ENCODE measurements around the gene SGMS1.

The SGMS1 gene

GRCh38 chr10:50322077-50322476 lies 301.7 kb downstream of the SGMS1 start:
- peak in 1 of 2 donors; percentile 1 for DNase-seq

- DNase-seq, result no peak
These were observed 305.6 kb downstream of the SGMS1 start for GRCh38 chr10:50318129-50318528.

GRCh38 chr10:50316695-50317648 lies 306.8 kb downstream of the SGMS1 start:
- DNase-seq, result no peak

GRCh38 chr10:50316174-50316573 lies 307.6 kb downstream of the SGMS1 start:
- no peak for DNase-seq

- DNase-seq, result no peak
These were observed 308.3 kb downstream of the SGMS1 start for GRCh38 chr10:50315424-50315823.

GRCh38 chr10:50314169-50315071 lies 309.3 kb downstream of the SGMS1 start:
- no peak for DNase-seq

GRCh38 chr10:50312464-50313437 lies 311.0 kb downstream of the SGMS1 start:
- DNase-seq, result no peak

GRCh38 chr10:50310560-50311174 lies 313.1 kb downstream of the SGMS1 start:
- no peak for DNase-seq

- DNase-seq, result no peak
These were observed 314.4 kb downstream of the SGMS1 start for GRCh38 chr10:50309342-50309741.

- DNase-seq, result no peak
These were observed 319.1 kb downstream of the SGMS1 start for GRCh38 chr10:50304660-50305059.

GRCh38 chr10:50299948-50300669 lies 323.6 kb downstream of the SGMS1 start:
- DNase-seq, result no peak

- DNase-seq, result no peak
These were observed 328.4 kb downstream of the SGMS1 start for GRCh38 chr10:50295367-50295766.

- no peak for DNase-seq
These were observed 329.2 kb downstream of the SGMS1 start for GRCh38 chr10:50294582-50294981.

- no peak for DNase-seq
These were observed 330.0 kb downstream of the SGMS1 start for GRCh38 chr10:50293513-50294313.

GRCh38 chr10:50291261-50291850 lies 332.4 kb downstream of the SGMS1 start:
- no peak for DNase-seq

- DNase-seq, result no peak
These were observed 334.6 kb downstream of the SGMS1 start for GRCh38 chr10:50289196-50289595.

- DNase-seq, result no peak
These were observed 336.6 kb downstream of the SGMS1 start for GRCh38 chr10:50286996-50287803.

GRCh38 chr10:50286517-50286916 lies 337.2 kb downstream of the SGMS1 start:
- DNase-seq, result no peak

GRCh38 chr10:50281967-50282522 lies 341.7 kb downstream of the SGMS1 start:
- no peak for DNase-seq

Data from CD4-positive, alpha-beta T cell treated with Interleukin-1 beta for 1 hour (primary cell).